WTC11 (cell line): ENCODE data around the gene VAMP4.

Experiments
- ESRRA ChIP-seq: sonication (generic); formaldehyde crosslinking; IDR thresholded peaks from 2 replicates; pipeline ENCODE4 v1.8.1; 2022; ENCODE audit warnings: mild to moderate bottlenecking, missing genetic modification reagents, borderline replicate concordance
- GRHL2 ChIP-seq: fragments of 250-450 bp; sonication (Bioruptor Pico); IDR thresholded peaks from 2 replicates; pipeline ENCODE4 v1.8.0; 2022; ENCODE audit warnings: mild to moderate bottlenecking, moderate library complexity; ENCODE audit not compliant: insufficient replicate concordance, severe bottlenecking
- KAT7 ChIP-seq: sonication (generic); formaldehyde crosslinking; IDR thresholded peaks from 2 replicates; pipeline ENCODE4 v1.8.1; 2023; ENCODE audit warnings: missing genetic modification reagents, mild to moderate bottlenecking, borderline replicate concordance
- MXD4 ChIP-seq: fragments of 250-450 bp; sonication (Bioruptor Pico); IDR thresholded peaks from 2 replicates; pipeline ENCODE4 v1.8.0; 2021; ENCODE audit warnings: mild to moderate bottlenecking, moderate library complexity, borderline replicate concordance
- ZBTB21 ChIP-seq: sonication (generic); formaldehyde crosslinking; IDR thresholded peaks from 2 replicates; pipeline ENCODE4 v1.8.1; 2023; ENCODE audit warnings: mild to moderate bottlenecking, missing genetic modification reagents, borderline replicate concordance
- TF ChIP-seq, protein P1 (sequence below): fragments of 200-600 bp; IDR thresholded peaks from 2 replicates; pipeline ENCODE4 v1.8.0; 2022; ENCODE audit warnings: antibody characterized with exemption
- TF ChIP-seq, protein P2 (sequence below): sonication (generic); formaldehyde crosslinking; IDR thresholded peaks from 2 replicates; pipeline ENCODE4 v1.8.0; 2022; ENCODE audit warnings: mild to moderate bottlenecking, missing genetic modification reagents

GRCh38 chr1:171769754-171770153 lies 27.9 kb upstream of the VAMP4 start:
- no peak for TF ChIP-seq ESRRA (CRISPR knock-in tag)
- TF ChIP-seq, protein P1, sequence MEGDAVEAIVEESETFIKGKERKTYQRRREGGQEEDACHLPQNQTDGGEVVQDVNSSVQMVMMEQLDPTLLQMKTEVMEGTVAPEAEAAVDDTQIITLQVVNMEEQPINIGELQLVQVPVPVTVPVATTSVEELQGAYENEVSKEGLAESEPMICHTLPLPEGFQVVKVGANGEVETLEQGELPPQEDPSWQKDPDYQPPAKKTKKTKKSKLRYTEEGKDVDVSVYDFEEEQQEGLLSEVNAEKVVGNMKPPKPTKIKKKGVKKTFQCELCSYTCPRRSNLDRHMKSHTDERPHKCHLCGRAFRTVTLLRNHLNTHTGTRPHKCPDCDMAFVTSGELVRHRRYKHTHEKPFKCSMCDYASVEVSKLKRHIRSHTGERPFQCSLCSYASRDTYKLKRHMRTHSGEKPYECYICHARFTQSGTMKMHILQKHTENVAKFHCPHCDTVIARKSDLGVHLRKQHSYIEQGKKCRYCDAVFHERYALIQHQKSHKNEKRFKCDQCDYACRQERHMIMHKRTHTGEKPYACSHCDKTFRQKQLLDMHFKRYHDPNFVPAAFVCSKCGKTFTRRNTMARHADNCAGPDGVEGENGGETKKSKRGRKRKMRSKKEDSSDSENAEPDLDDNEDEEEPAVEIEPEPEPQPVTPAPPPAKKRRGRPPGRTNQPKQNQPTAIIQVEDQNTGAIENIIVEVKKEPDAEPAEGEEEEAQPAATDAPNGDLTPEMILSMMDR: no peak
- no peak for TF ChIP-seq KAT7 (CRISPR knock-in tag)
- no peak for TF ChIP-seq ZBTB21 (CRISPR knock-in tag)
- TF ChIP-seq, protein P2, sequence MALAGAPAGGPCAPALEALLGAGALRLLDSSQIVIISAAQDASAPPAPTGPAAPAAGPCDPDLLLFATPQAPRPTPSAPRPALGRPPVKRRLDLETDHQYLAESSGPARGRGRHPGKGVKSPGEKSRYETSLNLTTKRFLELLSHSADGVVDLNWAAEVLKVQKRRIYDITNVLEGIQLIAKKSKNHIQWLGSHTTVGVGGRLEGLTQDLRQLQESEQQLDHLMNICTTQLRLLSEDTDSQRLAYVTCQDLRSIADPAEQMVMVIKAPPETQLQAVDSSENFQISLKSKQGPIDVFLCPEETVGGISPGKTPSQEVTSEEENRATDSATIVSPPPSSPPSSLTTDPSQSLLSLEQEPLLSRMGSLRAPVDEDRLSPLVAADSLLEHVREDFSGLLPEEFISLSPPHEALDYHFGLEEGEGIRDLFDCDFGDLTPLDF (CRISPR knock-in tag): no peak
- TF ChIP-seq GRHL2 (CRISPR knock-in tag): no peak
- TF ChIP-seq MXD4 (CRISPR knock-in tag): no peak
